Coronary artery (tissue), 2 donors: ENCODE data around the gene OCA2.

Source experiments
- DNase-seq: peaks from one replicate; pipeline ENCODE4 v3.0.0-alpha.2; 2017; ENCODE audit warnings: low spot score
- H3K27ac ChIP-seq, 2 donors: fragments of 200-600 bp; sonication (generic); one replicate each; pipeline ENCODE4 v1.5.1; 2016 to 2019
- H3K4me3 ChIP-seq: fragments of 200-600 bp; sonication (generic); 2 replicates; pipeline ENCODE4 v1.5.1; 2016; ENCODE audit warnings: mild to moderate bottlenecking, moderate library complexity
- CTCF ChIP-seq: fragments of 200-600 bp; sonication (generic); IDR thresholded peaks from one replicate; pipeline ENCODE4 v1.5.1; 2019; ENCODE audit warnings: antibody characterized with exemption

The OCA2 gene

DNA sequence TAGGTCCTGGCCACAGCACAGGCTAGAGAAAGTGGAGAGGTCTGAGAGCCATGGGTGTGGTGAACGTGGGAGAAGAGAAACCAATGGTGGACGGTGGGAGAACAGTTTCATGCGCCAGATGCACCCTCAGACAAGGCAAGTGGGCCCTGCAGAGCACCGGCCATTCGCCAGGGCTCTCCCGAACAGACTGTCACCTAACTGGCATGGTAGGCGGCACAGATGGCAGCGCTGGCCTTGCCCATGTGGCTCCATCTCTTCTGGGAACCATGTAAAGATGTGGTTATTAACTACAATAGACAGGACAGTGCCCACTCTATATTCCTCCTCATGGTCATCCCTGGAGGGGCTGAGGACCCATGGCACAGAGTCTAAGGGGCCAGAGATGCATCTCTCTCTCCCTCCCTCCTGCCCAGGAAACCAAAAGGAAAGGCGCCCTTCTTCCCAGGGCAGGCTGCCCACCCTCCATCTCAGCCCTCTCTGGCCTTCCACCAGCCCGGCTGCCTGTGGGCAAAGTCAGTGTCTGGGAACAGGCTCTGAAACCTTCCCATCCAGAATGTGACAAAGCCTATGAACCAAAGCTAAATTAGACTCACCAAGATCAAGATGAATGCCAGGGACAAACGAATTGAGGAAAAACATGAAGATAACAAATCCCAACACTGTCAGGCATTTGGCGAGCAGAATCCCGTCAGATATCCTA, 147.8 kb downstream of the OCA2 start:
- no peak overlapping the region for H3K4me3 ChIP-seq
- no peak for TF ChIP-seq CTCF
- no peak overlapping the region for H3K27ac ChIP-seq
- no peak for DNase-seq

DNA sequence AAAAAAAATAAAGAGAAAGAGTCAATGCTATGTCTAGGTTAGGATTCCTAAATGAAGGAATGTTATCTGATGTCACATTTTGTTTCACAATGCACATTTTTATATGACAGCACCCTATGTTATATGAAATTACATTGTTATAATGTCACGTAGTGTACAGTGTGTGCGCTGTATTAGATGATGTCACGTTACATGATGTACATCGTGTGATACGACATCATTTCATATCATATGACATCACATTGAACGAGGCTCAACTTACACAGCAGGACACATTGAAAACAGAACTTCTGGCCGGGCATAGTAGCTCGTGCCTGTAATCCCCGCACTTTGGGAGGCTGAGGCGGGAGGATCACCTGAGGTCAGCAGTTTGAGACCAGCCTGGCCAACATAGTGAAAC, 150.0 kb downstream of the OCA2 start:
- Histone ChIP-seq H3K27ac (no peak overlapping the region), H3K4me3 (no peak overlapping the region)
- TF ChIP-seq CTCF = no peak
- no peak for DNase-seq

DNA sequence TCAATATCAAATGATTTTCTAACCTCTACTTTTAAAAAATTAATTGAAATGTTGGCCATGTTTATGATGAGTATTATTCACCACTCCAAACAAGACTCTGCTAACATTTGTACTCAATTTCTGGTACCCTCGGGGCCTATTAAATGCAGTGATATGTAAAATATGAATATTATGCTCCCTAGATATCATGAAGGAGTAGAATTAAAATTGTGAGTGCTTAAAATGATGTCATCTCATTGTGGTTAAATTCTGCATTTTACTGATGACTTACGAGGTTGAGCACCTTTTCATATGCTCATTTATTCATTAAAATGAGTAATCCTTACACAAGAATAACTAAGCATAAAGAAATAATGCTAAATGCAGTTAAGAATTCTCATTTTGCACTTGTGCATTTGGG, 159.9 kb downstream of the OCA2 start:
- no peak overlapping the region for H3K4me3 ChIP-seq
- no peak for TF ChIP-seq CTCF
- H3K27ac ChIP-seq = no peak overlapping the region
- no peak for DNase-seq

- no peak for TF ChIP-seq CTCF
- Histone ChIP-seq H3K27ac (no peak overlapping the region), H3K4me3 (no peak overlapping the region)
- no peak for DNase-seq
These were observed 161.3 kb downstream of the OCA2 start for GRCh38 chr15:27937851-27938250.

DNA sequence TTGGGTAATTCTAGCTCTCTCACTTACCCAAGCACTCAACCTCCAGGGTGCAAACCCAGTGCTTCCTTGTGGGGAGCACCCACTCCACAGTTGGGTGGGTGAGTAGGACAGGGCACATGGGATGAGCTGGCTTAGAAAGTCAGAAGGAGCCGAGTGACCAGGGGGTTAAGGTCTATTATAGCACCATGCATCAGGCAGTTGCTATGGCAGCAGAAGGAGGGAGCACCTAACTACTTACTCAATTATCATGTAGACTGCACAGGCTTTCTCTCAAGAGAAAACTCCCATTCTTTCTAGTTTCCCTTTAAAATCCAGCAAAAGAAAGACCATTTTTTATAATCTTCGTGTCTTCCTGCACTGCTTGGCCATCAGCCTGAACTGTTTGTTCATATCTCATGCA, 163.0 kb downstream of the OCA2 start:
- no peak for DNase-seq
- no peak overlapping the region for H3K4me3 ChIP-seq

DNA sequence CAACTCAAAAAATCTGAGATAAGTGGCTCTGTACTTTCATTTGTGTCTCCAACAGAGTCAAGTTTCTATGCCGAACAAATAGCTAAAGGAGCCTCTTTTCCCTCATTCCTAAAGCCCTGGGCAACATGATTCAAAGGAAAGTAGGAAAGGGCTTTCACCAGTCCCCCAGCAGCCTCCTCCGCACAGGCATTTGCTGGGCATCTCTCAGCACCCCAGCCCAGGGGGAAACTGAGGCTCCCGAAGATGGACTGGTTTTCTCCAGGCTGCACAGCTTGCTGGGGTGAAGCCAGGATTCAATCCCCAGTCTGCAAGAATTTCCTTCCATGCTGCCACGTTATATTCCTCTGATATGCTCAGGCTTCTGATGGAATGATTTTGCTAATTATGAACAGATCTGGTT, 163.8 kb downstream of the OCA2 start:
- no peak overlapping the region for H3K4me3 ChIP-seq
- DNase-seq = no peak
- TF ChIP-seq CTCF = no peak
- H3K27ac ChIP-seq = no peak overlapping the region

More for the DNA sequence above, 163.0 kb downstream of the OCA2 start:
- TF ChIP-seq CTCF = no peak
- no peak overlapping the region for H3K27ac ChIP-seq

GRCh38 chr15:27934782-27935181, 164.3 kb downstream of the OCA2 start:
- no peak overlapping the region for H3K4me3 ChIP-seq
- DNase-seq = no peak
- no peak for TF ChIP-seq CTCF
- no peak overlapping the region for H3K27ac ChIP-seq
